ENCODE data around the gene TBX18. TPM values are rescaled to one million over a fixed set of nuclear protein-coding genes. Genes with fewer than 3 reads are reported as not detected.

Gene TBX18
- total and polyA plus RNA-seq, 8 donors: 0.12 to 4.6 (median 0.77) TPM; not detected in 4

DNA sequence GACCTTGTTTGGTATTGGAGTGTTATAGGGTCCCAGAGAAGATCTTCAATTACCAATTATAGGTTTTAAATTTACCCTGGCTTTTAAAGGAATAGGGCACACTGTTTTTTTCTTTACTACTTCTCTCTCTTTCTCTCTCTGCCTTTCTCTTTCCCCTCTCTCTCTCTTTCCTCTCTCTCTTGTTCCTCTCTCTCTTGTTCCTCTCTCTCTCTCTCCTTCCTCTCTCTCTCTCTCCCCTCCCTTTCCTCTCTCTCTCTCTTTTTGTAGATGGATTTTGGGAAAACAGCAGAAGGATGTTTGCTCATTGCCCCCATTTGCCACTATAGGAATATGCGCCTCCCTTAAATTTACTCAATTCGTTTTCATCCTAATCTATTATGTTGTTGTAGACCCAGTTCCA, 45.2 kb downstream of the TBX18 start:
- no peak overlapping the region for H3K27ac ChIP-seq
- no peaks in the 10 kb centered on the region for H3K9me3 ChIP-seq
- TF ChIP-seq POLR2AphosphoS5 (IDR thresholded peaks at IDR 0.05): no peak
- TF ChIP-seq EP300 (IDR thresholded peaks at IDR 0.05): no peak
- TF ChIP-seq, protein P1, sequence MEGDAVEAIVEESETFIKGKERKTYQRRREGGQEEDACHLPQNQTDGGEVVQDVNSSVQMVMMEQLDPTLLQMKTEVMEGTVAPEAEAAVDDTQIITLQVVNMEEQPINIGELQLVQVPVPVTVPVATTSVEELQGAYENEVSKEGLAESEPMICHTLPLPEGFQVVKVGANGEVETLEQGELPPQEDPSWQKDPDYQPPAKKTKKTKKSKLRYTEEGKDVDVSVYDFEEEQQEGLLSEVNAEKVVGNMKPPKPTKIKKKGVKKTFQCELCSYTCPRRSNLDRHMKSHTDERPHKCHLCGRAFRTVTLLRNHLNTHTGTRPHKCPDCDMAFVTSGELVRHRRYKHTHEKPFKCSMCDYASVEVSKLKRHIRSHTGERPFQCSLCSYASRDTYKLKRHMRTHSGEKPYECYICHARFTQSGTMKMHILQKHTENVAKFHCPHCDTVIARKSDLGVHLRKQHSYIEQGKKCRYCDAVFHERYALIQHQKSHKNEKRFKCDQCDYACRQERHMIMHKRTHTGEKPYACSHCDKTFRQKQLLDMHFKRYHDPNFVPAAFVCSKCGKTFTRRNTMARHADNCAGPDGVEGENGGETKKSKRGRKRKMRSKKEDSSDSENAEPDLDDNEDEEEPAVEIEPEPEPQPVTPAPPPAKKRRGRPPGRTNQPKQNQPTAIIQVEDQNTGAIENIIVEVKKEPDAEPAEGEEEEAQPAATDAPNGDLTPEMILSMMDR (IDR thresholded peaks at IDR 0.05): no peak
- no peak for TF ChIP-seq POLR2A (IDR thresholded peaks at IDR 0.05)
- no peak for DNase-seq
- no peaks in the 10 kb centered on the region for H3K4me1 ChIP-seq
- no peaks in the 10 kb centered on the region for H3K27me3 ChIP-seq
- no peaks in the 10 kb centered on the region for H3K36me3 ChIP-seq
- WGBS, 5 donors: 52 to 92% (median 59%) methylated on average over 2 of the region's 2 CpGs
- H3K4me3 ChIP-seq: no peak overlapping the region
- intact Hi-C loops (cut with DNase I; ENCODE audit: low total_unique reads): no loop called here

DNA sequence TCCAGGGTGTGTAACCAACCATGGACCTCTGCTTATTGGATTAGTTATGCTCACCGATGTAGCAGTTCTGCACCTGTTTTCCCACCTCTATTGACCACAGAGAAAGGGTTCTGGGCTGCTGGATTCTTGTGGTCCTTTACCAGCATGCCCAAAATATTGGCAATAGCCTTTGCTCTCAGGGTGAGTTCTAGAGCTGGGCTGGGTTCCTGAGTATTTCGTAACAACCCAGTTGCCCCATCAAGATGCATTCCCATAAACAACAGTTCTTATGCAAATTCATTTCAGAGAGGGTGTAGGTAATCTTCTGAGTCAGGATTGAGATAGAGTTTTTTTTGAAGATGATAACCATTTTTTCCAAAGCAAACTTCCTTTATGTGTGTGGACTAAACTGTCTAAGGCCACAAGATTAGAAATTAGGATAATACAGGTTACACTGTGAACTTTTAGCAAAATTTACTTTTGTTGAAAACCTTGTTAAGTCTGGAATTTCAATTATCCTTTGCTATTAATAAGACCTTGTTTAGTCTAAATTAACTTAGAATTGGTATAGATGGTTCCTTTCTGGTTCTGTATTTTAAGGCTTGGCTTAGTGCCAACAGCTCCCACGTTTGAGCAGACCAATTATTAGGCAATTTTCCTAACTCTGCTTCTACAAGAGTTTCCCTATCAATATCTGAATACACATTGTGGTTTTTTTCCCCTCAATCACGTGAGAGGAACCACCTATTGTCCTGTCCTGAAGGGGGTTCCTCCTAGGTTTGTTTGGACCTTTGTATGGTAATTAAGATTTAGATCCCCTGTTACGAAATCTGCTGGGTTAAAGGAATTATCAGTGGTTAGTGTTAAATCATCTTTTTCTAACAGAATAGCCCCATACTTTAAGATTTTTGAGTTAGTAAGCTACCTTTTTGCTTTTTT, 46.1 kb downstream of the TBX18 start:
- Histone ChIP-seq H3K27ac (no peak overlapping the region), H3K27me3 (no peaks in the 10 kb centered on the region), H3K36me3 (no peaks in the 10 kb centered on the region), H3K4me1 (no peaks in the 10 kb centered on the region), H3K9me3 (no peaks in the 10 kb centered on the region), H3K4me3 (no peak overlapping the region)
- no peak for TF ChIP-seq POLR2AphosphoS5 (IDR thresholded peaks at IDR 0.05)
- no peak for TF ChIP-seq EP300 (IDR thresholded peaks at IDR 0.05)
- TF ChIP-seq, protein P1 (IDR thresholded peaks at IDR 0.05): no peak
- no peak for TF ChIP-seq POLR2A (IDR thresholded peaks at IDR 0.05)
- no peak for DNase-seq
- 34 to 54% (median 47%) methylated on average over 4 to 5 of the region's 5 CpGs for WGBS, 5 donors
- intact Hi-C loops (cut with DNase I; ENCODE audit: low total_unique reads): no loop called here

- no peak for TF ChIP-seq POLR2A (IDR thresholded peaks at IDR 0.05)
- no peak for TF ChIP-seq EP300 (IDR thresholded peaks at IDR 0.05)
- TF ChIP-seq, protein P1 (IDR thresholded peaks at IDR 0.05): no peak
- no peak for TF ChIP-seq POLR2AphosphoS5 (IDR thresholded peaks at IDR 0.05)
These were observed 55.3 kb downstream of the TBX18 start for GRCh38 chr6:84709121-84709520.

DNA sequence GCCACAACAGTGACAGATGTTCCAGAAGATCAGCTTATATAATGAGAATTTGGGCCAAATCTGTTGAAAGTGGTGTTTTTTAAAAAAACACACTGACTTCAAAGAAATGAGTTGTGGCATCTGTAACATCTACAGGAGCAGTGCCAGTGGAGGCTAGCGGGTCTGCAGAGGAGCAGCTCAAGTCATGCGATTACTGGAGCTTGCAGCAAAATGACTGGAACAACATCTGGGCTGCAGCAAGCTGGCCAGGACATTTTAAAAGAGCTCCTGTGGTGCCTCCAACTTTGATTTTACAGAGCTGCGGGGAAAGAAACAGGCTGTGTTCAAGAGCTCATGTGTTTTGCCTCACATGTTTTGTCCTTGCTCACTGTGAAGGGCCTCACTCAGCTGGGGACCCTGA, 57.2 kb downstream of the TBX18 start:
- Histone ChIP-seq H3K27me3 (no peaks in the 10 kb centered on the region), H3K4me3 (no peak overlapping the region), H3K4me1 (no peaks in the 10 kb centered on the region), H3K27ac (no peak overlapping the region), H3K36me3 (no peaks in the 10 kb centered on the region), H3K9me3 (peaks cover 0 to 4% (median 0%) of the 10 kb centered on the region in 4 donors)
- peak in 1 of 2 donors; percentile 4 for DNase-seq
- 65 to 90% (median 73%) methylated on average over 3 of the region's 3 CpGs for WGBS, 5 donors
- TF ChIP-seq, protein P1 (IDR thresholded peaks at IDR 0.05): no peak
- no peak for TF ChIP-seq EP300 (IDR thresholded peaks at IDR 0.05)
- TF ChIP-seq POLR2A (IDR thresholded peaks at IDR 0.05): no peak
- no peak for TF ChIP-seq POLR2AphosphoS5 (IDR thresholded peaks at IDR 0.05)
- intact Hi-C loops (cut with DNase I; ENCODE audit: low total_unique reads): no loop called here

More at GRCh38 chr6:84709121-84709520, 55.3 kb downstream of the TBX18 start:
- no peak overlapping the region for H3K27ac ChIP-seq
- H3K4me1 ChIP-seq: no peaks in the 10 kb centered on the region
- no peak overlapping the region for H3K4me3 ChIP-seq
- no peak for DNase-seq
- H3K27me3 ChIP-seq: no peaks in the 10 kb centered on the region
- intact Hi-C loops (cut with DNase I; ENCODE audit: low total_unique reads): no loop called here
- 38 to 62% (median 54%) methylated on average over 1 of the region's 1 CpG for WGBS, 5 donors
- no peaks in the 10 kb centered on the region for H3K9me3 ChIP-seq
- no peaks in the 10 kb centered on the region for H3K36me3 ChIP-seq
